GM23248 (cell line): ENCODE measurements around the gene ABHD14A. TPM values are rescaled to one million over a fixed set of nuclear protein-coding genes. Genes with fewer than 3 reads are reported as not detected.

ENCODE experiments used
- DNase-seq: peaks from one replicate; pipeline ENCODE4 v3.0.0-alpha.2; 2015
- H2AFZ ChIP-seq: fragments of 200-600 bp; sonication (generic); 2 replicates; pipeline ENCODE4 v1.6.1; 2016; ENCODE audit warnings: antibody characterized with exemption
- H3F3A ChIP-seq: fragments of 200-600 bp; sonication (generic); 2 replicates; pipeline ENCODE4 v1.6.1; 2016; ENCODE audit warnings: mild to moderate bottlenecking, antibody characterized with exemption, mixed run types; ENCODE audit not compliant: insufficient read depth
- H3K27ac ChIP-seq: fragments of 200-600 bp; sonication (generic); 2 replicates; pipeline ENCODE4 v1.5.1; 2016; ENCODE audit warnings: mild to moderate bottlenecking
- H3K27me3 ChIP-seq: fragments of 200-600 bp; sonication (generic); replicated peaks from 2 replicates; pipeline ENCODE4 v1.6.1; 2016; ENCODE audit warnings: mild to moderate bottlenecking; ENCODE audit not compliant: insufficient read depth
- H3K36me3 ChIP-seq: fragments of 200-600 bp; sonication (generic); 2 replicates; pipeline ENCODE4 v1.6.1; 2016; ENCODE audit warnings: low read depth, mild to moderate bottlenecking
- H3K4me1 ChIP-seq: fragments of 200-600 bp; sonication (generic); 2 replicates; pipeline ENCODE4 v1.6.1; 2016; ENCODE audit warnings: mild to moderate bottlenecking; ENCODE audit not compliant: insufficient read depth
- H3K4me2 ChIP-seq: fragments of 200-600 bp; sonication (generic); one replicate; pipeline ENCODE4 v1.6.1; 2016; ENCODE audit warnings: mild to moderate bottlenecking; ENCODE audit not compliant: unreplicated experiment
- H3K4me3 ChIP-seq: fragments of 200-600 bp; sonication (generic); 2 replicates; pipeline ENCODE4 v1.5.1; 2016; ENCODE audit warnings: mild to moderate bottlenecking
- H3K79me2 ChIP-seq: fragments of 200-600 bp; sonication (generic); 2 replicates; pipeline ENCODE4 v1.6.1; 2016; ENCODE audit warnings: mild to moderate bottlenecking; ENCODE audit not compliant: insufficient read depth
- H3K9ac ChIP-seq: fragments of 200-600 bp; sonication (generic); 2 replicates; pipeline ENCODE4 v1.6.1; 2016; ENCODE audit warnings: mild to moderate bottlenecking
- H3K9me2 ChIP-seq: fragments of 200-600 bp; sonication (generic); 2 replicates; pipeline ENCODE4 v1.6.1; 2016; ENCODE audit warnings: mixed run types, mild to moderate bottlenecking, moderate library complexity; ENCODE audit not compliant: insufficient read depth
- H3K9me3 ChIP-seq: fragments of 200-600 bp; sonication (generic); one replicate; pipeline ENCODE4 v1.6.1; 2017; ENCODE audit warnings: low read depth
- H4K20me1 ChIP-seq: fragments of 200-600 bp; sonication (generic); 2 replicates; pipeline ENCODE4 v1.6.0; 2016; ENCODE audit not compliant: insufficient read depth
- EZH2 ChIP-seq: fragments of 200-600 bp; sonication (generic); IDR thresholded peaks from 2 replicates; pipeline ENCODE4 v1.6.1; 2018; ENCODE audit warnings: antibody characterized with exemption, mild to moderate bottlenecking; ENCODE audit not compliant: insufficient read depth, poor library complexity, severe bottlenecking
- EZH2phosphoT487 ChIP-seq: fragments of 200-600 bp; sonication (generic); IDR thresholded peaks from 2 replicates; pipeline ENCODE4 v1.6.1; 2018; ENCODE audit warnings: antibody characterized with exemption, moderate library complexity, mild to moderate bottlenecking, low read depth; ENCODE audit not compliant: insufficient read depth
- WGBS, 2 experiments: methylation state at CpG; one replicate each; pipeline ENCODE4 v1.1.6; 2015 to 2017; ENCODE audit warnings: low lambda C conversion rate in 2 of 2, low coverage in 1 of 2; ENCODE audit errors: missing lambda C conversion rate in 2 of 2; 5-methylcytosine and 5-hydroxymethylcytosine counted together
- in situ Hi-C: fragments of 300-500 bp; cut with MboI; formaldehyde crosslinking; loops from 2 replicates; pipeline ENCODE4 v1.15.0; 2020
- polyA plus RNA-seq: library from polyadenylated mRNA; unstranded; fragments of >200 nt; fragmentation: Nextera tagmentation; extraction: Ambion mirVana; gene quantifications from 2 replicates; pipeline ENCODE4 v1.2.1, GENCODE V29; 2016
- total RNA-seq: library from RNA; depleted of rRNA; stranded (reverse); fragments of >200 nt; shearing (Covaris generic); gene quantifications from 2 replicates; pipeline ENCODE4 v1.2.3, GENCODE V29; 2014

ABHD14A gene
- total and polyA plus RNA-seq, 2 experiments from 2014 or later = 35.5 to 37.9 TPM

DNA sequence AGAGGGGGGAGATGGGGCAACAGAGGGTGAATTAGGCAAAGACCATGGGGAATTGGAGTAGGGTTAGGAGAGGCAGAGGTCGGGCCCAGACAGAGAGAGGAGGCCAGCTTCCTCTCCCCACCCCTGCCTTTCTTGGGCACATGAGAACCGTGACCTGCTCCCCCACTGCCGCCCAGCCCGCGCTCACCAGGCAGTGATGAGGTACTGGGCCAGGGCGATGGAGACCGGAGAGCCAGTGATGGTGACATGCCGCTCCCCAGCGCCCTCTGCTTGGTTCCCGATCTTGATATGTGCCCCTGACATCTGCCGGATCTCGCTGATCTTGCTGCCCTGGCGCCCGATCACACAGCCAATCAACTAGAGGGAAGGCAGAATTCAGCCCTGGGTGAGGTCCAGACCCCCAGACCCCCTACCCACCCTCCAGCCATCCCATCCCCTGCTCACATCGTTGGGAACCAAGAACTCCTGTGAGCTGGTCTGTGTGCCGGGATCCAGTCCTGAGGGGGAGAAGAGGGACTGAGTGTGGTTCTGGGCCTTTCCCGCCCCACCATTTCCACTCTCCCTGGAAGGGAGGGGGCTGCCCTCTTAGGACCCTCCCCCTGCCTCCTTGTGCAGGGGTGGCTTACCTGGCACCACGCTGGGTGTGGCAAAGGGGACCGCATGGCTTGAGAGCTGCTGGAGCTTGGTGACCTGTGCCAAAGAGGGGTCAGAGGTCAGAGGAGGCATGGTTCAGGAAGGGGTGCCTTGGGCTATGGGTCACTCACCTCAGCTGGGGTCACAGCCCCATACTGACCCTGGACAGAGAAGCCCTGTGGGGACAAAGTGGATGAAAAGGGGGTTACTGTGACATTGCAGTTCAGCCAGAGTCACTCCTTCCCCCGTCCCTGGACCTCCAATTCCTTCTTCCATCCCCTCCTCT, 16.0 kb upstream of the ABHD14A start:
- Histone ChIP-seq H4K20me1 (no peaks in the 10 kb centered on the region), H3K4me2 (no peak overlapping the region), H3K79me2 (no peaks in the 10 kb centered on the region), H3K27me3 (no peaks in the 10 kb centered on the region), H3K9me3 (no peaks in the 10 kb centered on the region), H3K4me1 (no peaks in the 10 kb centered on the region), H3F3A (0 out of 2 replicates have a peak, but pooled peaks cover 5% of the 10 kb centered on the region), H3K36me3 (no peaks in the 10 kb centered on the region), H2AFZ (no peak overlapping the region), H3K9ac (no peak overlapping the region), H3K27ac (no peak overlapping the region), H3K4me3 (no peak overlapping the region), H3K9me2 (no peaks in the 10 kb centered on the region)
- 93 to 95% methylated on average over 20 of the region's 20 CpGs for WGBS, 2 experiments
- DNase-seq = no peak
- TF ChIP-seq EZH2phosphoT487 (no peak), EZH2 (no peak)
- in situ Hi-C loops = no loop called here

DNA sequence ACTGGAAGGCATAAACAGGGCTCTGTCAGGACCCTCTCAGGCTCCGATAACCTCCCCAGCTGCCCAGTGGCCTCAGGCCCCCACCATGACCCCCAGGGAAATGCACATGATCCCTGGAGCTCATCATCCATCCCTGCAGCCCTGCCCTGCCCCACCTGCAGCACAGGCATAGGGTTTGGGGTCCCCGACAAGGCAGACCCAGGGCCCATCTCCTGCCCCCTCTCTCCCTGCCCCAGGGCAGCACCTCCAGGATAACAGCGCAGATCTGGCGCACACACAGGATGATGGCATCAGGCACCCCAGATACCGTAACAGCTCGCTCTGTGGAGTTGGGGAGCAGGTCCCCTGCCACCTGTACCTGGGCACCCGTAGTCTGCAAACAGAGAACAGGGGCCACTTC, 15.2 kb upstream of the ABHD14A start:
- Histone ChIP-seq H3K4me2 (no peak overlapping the region), H3F3A (no peaks in the 10 kb centered on the region), H3K4me3 (no peak overlapping the region), H3K4me1 (no peaks in the 10 kb centered on the region), H4K20me1 (no peaks in the 10 kb centered on the region), H3K27ac (no peak overlapping the region), H3K79me2 (0 out of 2 replicates have a peak, but pooled peaks cover 2% of the 10 kb centered on the region), H3K27me3 (no peaks in the 10 kb centered on the region), H3K9ac (no peak overlapping the region), H3K9me2 (no peaks in the 10 kb centered on the region), H2AFZ (no peak overlapping the region), H3K9me3 (no peaks in the 10 kb centered on the region), H3K36me3 (no peaks in the 10 kb centered on the region)
- no peak for TF ChIP-seq EZH2phosphoT487
- TF ChIP-seq EZH2 = no peak
- in situ Hi-C loops = no loop called here
- 92 to 99% methylated on average over 7 of the region's 7 CpGs for WGBS, 2 experiments
- no peak for DNase-seq

DNA sequence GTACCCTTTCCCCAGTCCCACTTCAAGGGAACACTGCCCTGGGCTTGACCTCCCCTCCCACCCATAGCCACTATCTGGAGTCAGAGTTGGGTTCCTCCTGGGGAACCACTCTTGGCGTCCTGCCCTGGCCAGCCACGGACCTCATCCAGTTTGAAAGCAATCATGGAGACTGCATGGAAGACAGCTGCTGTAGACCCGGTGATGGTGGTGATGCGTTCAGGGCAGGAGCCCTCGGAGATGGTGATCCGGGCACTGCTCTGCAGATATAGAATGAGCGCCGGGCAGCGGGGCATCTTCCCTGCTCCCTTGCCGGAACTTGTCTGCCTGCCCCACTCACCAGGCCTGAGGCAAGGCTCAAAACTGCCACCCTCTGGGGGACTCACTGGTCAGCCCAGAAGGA, 14.5 kb upstream of the ABHD14A start:
- no peaks in the 10 kb centered on the region for H3K9me3 ChIP-seq
- H3K79me2 ChIP-seq = peaks cover 9% of the 10 kb centered on the region; the same call in 1 of the 2 replicates
- H3F3A ChIP-seq = no peaks in the 10 kb centered on the region
- H3K4me3 ChIP-seq = no peak overlapping the region
- H3K27ac ChIP-seq = no peak overlapping the region
- DNase-seq = no peak
- WGBS, 2 experiments = 91 to 92% methylated on average over 10 of the region's 10 CpGs
- H4K20me1 ChIP-seq = no peaks in the 10 kb centered on the region
- no peak overlapping the region for H2AFZ ChIP-seq
- H3K36me3 ChIP-seq = no peaks in the 10 kb centered on the region
- no peak overlapping the region for H3K9ac ChIP-seq
- H3K27me3 ChIP-seq = no peaks in the 10 kb centered on the region
- no peaks in the 10 kb centered on the region for H3K9me2 ChIP-seq
- no peak overlapping the region for H3K4me2 ChIP-seq
- in situ Hi-C loops = no loop called here
- H3K4me1 ChIP-seq = no peaks in the 10 kb centered on the region
- TF ChIP-seq EZH2 = no peak
- no peak for TF ChIP-seq EZH2phosphoT487

DNA sequence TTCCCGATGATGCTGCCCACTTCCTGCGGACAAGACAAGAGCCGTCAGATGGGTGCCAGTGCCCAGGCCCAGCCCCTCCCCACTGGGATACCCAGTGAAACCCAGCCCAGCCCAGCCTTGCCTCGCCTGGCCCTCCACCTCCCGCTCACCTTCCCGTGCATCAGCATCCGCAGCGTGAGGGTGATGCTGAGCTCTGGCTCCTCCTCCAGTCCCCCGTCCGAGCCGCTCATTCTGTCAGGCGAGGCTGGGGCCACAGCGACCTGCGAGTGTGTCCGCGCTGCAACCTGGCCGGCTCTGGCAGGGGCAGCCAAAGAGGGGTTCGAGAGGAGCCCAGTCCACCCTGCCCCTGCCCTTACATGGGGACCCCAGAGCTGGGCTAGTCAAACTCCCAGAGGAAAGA, 13.9 kb upstream of the ABHD14A start:
- H3F3A ChIP-seq = no peaks in the 10 kb centered on the region
- no peaks in the 10 kb centered on the region for H3K4me1 ChIP-seq
- no peak overlapping the region for H3K9ac ChIP-seq
- H3K9me3 ChIP-seq = no peaks in the 10 kb centered on the region
- no peak overlapping the region for H2AFZ ChIP-seq
- no peak for TF ChIP-seq EZH2
- TF ChIP-seq EZH2phosphoT487 = no peak
- no peak overlapping the region for H3K4me2 ChIP-seq
- H4K20me1 ChIP-seq = no peaks in the 10 kb centered on the region
- no peaks in the 10 kb centered on the region for H3K27me3 ChIP-seq
- no peaks in the 10 kb centered on the region for H3K9me2 ChIP-seq
- H3K36me3 ChIP-seq = no peaks in the 10 kb centered on the region
- H3K4me3 ChIP-seq = no peak overlapping the region
- no peak for DNase-seq
- no peak overlapping the region for H3K27ac ChIP-seq
- 92 to 93% methylated on average over 16 to 18 of the region's 18 CpGs for WGBS, 2 experiments
- in situ Hi-C loops = no loop called here
- peaks cover 15% of the 10 kb centered on the region; the same call in 1 of the 2 replicates for H3K79me2 ChIP-seq
